ENCODE data around the gene DOCK1.

The DOCK1 gene

GRCh38 chr10:127190427-127190826 is 285.2 kb downstream of the DOCK1 start:
- no peak for DNase-seq

DNA sequence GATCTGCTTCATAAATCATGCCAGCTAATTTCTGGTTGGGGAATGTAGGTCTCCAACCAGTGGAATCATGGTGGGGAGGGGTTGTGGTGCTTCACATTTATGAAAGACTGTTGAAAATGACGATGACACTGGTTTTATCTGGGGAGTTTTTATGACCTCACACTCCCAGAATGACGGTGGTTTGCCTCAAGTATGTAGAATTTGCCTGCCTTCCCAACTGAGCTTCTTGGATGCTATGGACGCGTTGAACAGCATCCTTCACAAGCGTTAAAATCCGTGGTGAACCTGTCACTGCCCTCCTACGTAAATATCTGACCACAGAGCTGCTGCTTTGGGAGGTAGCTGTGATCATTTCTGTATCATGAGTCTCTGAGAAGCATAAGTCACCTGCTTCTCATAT is 287.9 kb downstream of the DOCK1 start:
- DNase-seq = peak; percentile 76

GRCh38 chr10:127194111-127194510 is 288.9 kb downstream of the DOCK1 start:
- DNase-seq = no peak

DNA sequence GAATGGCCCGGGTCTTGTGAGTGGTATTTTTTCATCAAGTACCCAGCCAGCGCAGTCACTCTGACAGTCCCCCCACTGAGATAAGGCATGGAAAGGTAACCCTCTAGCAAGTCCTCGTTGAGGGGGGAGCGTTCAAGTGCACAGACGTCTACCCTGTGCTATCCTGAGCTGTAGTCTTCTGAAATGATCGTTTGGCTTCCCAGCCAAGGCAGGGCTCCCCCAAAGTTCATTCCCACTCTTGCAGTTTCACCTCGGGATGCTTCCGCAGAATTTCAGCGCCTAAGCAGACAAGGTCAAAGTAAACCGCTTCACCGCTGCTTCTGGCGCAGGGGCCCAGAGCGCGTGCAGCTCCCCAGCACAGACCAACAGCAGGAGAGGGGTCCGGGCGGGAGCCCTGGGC is 289.4 kb downstream of the DOCK1 start:
- no peak for DNase-seq

DNA sequence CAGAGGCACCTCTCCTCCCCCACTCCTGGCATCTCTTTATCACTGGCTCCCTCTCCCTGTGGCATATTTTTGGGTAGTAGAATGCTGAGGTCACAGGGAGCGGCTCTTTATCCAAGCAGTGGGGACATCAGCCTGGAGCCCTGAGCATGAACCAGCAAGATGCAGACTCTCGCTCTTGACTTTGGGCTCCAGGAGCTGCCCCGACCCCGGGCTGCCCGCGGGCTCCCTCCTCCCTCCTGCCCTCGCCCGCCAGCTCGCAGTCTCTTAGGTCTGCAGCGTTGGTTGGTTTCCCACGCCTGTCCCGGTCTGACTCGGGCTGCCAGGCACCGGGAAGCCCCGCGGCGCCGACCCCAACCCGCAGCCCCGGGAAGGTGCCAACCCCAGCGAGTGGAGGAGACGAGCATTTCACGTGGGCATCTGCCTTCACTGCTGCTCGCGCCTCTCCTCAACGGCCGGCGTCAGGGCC is 289.8 kb downstream of the DOCK1 start:
- no peak for DNase-seq

GRCh38 chr10:127195571-127196281 is 290.5 kb downstream of the DOCK1 start:
- DNase-seq = no peak

DNA sequence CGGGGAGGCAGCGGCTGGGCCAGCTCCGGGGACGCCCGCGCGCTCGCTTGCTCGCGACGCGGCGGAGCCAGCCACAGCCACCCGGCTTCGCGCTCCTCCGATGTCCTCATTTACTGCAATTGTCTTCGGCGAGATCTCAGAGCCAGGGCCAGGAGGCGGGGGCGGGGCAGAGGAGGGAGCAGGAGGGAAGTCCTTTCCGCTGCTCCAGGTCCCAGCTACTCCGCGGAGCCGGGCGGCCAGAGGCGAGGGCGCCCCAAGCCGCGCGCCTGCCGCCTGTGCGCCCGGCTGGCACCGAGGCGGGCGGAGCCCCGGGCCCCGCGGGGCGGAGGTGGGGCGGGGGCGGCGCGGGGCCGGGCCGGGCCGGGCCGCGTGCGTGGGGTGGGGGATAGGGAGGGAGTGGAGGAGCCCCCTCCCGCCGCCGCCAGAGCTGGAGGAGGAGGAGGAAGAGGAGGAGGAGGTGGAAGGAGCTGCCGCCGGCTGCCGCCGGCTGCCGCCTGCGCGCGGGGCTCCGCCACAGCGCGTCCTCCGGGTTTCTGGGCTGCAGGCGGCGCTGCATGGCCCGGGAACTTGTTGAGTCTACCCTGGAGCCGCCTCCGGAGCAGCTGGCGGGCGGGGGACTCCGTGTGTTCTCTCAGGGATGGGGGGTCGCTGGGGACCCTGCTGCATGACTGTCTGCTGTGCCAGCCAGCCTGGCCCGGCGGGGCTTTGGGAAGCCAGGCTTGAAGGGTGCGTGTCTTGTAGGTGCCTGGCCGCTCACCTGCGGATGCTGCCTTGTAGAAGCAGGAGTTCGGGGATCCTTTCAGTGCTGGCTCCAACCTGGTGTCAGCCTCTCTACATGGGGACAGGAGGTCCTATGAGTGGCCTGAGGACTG is 291.3 kb downstream of the DOCK1 start, which contains the start of gene INSYN2A:
INSYN2A (minus strand) TSS at position 310 of the 872 bp plus-strand sequence. CDS start 20,196 bp downstream, outside the sequence.
- peak; percentile 50 for DNase-seq

- no peak for DNase-seq
Observed at GRCh38 chr10:127197154-127197432, 291.9 kb downstream of the DOCK1 start.

GRCh38 chr10:127198307-127198706 is 293.1 kb downstream of the DOCK1 start:
- DNase-seq = no peak

GRCh38 chr10:127198721-127199120 is 293.5 kb downstream of the DOCK1 start:
- DNase-seq = peak; percentile 43

- DNase-seq = no peak
Observed at GRCh38 chr10:127200646-127201045, 295.4 kb downstream of the DOCK1 start.

DNA sequence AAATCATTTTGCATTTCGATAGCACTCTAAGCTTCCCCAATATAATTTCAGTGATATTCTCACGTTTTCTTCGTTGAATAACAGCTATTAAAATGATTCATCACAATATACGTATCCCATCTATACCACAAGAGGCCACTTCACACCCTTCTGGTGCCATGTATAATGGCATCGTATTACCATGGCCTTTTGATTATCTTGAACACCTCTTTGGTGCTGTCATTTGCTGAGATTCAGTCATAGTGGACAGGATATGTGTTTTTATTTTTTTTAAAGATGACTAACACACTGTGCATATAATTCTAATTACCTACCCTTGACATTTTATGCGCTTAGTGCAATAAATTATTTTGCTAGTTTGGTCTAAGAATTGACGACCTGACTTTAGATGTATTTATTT is 297.8 kb downstream of the DOCK1 start:
- no peak for DNase-seq

DNA sequence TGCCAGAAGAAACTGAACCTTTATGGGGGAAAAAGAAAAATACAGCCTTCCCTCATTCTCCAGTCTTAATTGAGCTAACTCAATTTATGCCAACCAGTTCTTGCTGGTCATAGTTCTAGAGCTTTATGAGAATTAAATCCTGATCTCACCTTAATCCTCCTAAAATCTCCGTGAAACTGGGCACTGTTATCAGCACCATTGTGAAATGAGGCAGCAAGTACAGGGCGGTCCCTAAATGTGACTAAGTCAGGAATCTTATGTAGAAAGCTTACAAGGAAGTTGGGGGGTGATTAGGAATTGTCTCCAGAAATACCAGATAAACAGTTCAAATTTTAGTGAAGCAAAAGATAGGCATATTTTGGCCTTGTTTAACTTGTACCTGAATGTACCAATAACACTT is 301.9 kb downstream of the DOCK1 start:
- no peak for DNase-seq

DNA sequence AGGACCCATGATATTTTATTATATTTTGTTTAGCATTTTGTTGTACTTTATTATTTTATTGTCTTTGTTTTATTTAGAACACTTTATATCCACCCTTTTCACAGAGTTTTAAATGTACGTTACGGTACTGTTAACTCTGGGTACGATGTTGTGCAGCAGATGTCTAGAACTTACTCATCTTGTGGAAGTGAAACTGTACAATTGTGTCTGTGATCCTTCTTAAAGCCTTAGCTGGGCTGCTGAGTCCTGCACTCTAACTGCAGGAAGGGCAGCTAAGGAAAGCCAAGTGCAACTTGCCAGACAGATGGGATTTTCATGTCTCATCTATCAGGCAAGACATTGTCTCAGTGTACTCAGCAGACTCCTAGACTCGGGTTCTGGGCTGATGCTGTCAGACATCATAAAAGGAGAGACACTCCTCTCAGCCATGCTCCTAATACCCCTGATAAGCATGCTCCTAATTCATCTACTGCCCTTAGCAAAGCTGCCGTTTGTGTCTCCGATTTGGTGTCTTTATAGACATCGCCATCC is 305.8 kb downstream of the DOCK1 start:
- DNase-seq = no peak

- no peak for DNase-seq
Observed at GRCh38 chr10:127215866-127216265, 310.6 kb downstream of the DOCK1 start.

DNA sequence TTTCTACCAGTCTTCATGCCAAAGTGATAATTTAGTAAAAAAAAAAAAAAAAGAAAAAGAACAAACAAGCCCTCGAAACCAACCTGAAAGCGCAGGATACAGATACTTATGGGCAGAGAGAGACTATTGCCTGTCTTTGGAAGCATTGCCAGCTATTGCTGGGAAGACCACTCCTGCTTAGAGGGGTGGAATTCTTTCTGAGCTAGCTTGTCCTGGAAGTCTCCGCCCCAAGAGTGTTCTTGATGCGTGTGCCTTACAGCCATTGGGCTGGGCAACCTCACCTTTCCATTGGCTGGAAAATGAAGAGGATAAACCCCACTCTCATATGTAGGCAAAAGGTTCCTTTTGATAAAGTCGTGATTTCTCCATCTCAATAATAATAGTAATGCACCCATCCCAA is 311.0 kb downstream of the DOCK1 start:
- no peak for DNase-seq

DNA sequence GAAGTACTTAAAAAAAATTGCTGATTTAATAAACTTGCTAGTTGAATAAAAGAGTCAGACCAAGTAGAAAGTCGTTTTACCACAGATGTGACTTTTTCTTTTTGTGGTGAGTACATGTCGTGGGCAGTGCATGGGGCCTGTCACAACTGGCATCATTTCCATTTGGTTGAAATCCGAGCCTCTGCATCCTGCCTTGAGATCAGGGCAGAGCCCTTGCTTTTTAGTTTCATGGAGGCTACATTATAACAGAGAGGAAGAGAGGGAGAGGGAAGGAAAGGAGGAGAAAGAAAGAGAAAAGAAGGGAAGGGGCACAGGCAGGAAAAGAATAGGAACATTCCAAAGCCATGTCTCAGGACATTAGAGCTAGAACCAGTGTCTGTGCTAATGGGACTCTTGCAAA is 311.6 kb downstream of the DOCK1 start:
- DNase-seq = no peak

DNA sequence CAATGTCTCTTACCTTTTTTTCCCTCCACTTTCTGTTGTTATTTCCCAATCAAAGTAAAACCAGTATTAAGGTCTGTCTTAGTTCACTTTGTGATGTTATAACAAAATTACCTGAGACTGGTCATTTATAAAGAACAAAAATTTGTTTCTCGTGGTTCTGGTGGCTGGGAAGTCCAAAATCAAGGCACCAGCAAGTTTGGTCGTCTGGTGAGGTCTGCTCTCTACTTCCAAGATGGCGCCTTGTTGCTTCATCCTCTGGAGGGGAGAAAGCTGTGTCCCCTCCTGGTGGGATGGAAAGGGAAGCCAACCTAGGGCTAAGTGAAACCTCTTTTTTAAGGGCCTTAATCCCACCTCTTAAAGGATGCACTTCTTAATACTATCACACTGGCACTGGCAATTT is 313.4 kb downstream of the DOCK1 start:
- DNase-seq = no peak

- no peak for DNase-seq
Observed at GRCh38 chr10:127221281-127221680, 316.1 kb downstream of the DOCK1 start.

GRCh38 chr10:127227027-127227426 is 321.8 kb downstream of the DOCK1 start:
- DNase-seq = no peak

DNA sequence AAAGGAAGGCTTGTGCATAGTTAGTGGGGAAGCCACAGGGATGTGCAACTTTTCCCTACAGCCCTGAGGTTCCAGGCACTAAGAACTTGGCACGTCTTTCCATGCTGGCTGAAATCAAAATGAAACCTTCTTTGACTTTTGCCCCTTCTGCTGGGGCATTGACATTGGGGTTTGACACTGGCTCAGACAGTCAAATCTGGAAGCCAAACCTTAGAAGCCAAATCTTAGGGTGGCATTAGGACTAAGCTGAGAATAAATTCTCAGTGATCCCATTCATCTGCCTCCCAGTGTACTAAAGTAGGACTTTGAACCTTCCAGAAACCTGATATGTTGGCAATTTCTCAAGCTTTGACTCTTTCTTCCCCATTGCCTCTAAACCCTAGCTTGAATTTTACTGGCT is 322.4 kb downstream of the DOCK1 start:
- no peak for DNase-seq

- no peak for DNase-seq
Observed at GRCh38 chr10:127228195-127228787, 323.1 kb downstream of the DOCK1 start.

- DNase-seq = no peak
Observed at GRCh38 chr10:127234306-127234800, 329.1 kb downstream of the DOCK1 start.
